Kidney (tissue), 14 donors: ENCODE data around the gene GPI. TPM values are rescaled to one million over a fixed set of nuclear protein-coding genes. Genes with fewer than 3 reads are reported as not detected.

Experiments used
- DNase-seq, 5 donors: peaks; one replicate each; pipeline ENCODE4 v3.0.0-alpha.2; 2013 to 2020
- FAIRE-seq: peaks from 2 replicates; lab custom pipeline; 2012; peaks lifted over from hg19 to GRCh38; lab: Jason Lieb, UNC
- H3K27ac ChIP-seq, 2 donors: one replicate each; pipeline ENCODE4 v1.7.0; 2013; ENCODE audit warnings: low read depth in 2 of 2, low read length in 2 of 2, inconsistent platforms in 1 of 2
- H3K27me3 ChIP-seq: one replicate; pipeline ENCODE4 v1.7.1; 2013; ENCODE audit warnings: low read length, inconsistent platforms; ENCODE audit not compliant: control insufficient read depth, insufficient read depth
- H3K36me3 ChIP-seq, 3 donors: one replicate each; pipeline versions ENCODE4 v1.7.0 to v1.7.1; 2013; ENCODE audit warnings: low read length in 3 of 3, control low read depth in 1 of 3, inconsistent platforms in 1 of 3; ENCODE audit not compliant: insufficient read depth in 3 of 3, control insufficient read depth in 2 of 3
- H3K4me1 ChIP-seq, 3 donors: one replicate each; pipeline versions ENCODE4 v1.7.0 to v1.7.1; 2013; ENCODE audit warnings: low read length in 3 of 3, inconsistent platforms in 1 of 3, low read depth in 1 of 3; ENCODE audit not compliant: control insufficient read depth in 2 of 3, insufficient read depth in 2 of 3
- H3K4me3 ChIP-seq, 3 donors: one replicate each; pipeline versions ENCODE4 v1.7.0 to v1.8.1; 2013; ENCODE audit warnings: low read length in 3 of 3, control low read depth in 1 of 3, inconsistent platforms in 1 of 3
- H3K9ac ChIP-seq, 3 donors: one replicate each; pipeline versions ENCODE4 v1.7.0 to v1.7.1; 2013; ENCODE audit warnings: low read length in 3 of 3, control low read depth in 1 of 3, inconsistent platforms in 1 of 3
- H3K9me3 ChIP-seq, 3 donors: one replicate each; pipeline versions ENCODE4 v1.7.0 to v1.7.1; 2013; ENCODE audit warnings: low read length in 3 of 3, control low read depth in 1 of 3, inconsistent platforms in 1 of 3; ENCODE audit not compliant: control insufficient read depth in 2 of 3, insufficient read depth in 1 of 3
- CTCF ChIP-seq: IDR thresholded peaks from 3 replicates; pipeline ENCODE4 v1.5.1; 2012; ENCODE audit warnings: mild to moderate bottlenecking, moderate library complexity, borderline replicate concordance; ENCODE audit not compliant: insufficient read depth; ENCODE audit errors: extremely low read depth
- intact Hi-C: fragments of 100-400 bp; cut with DNase I; formaldehyde crosslinking; loops from one replicate; pipeline ENCODE4 v1.11.1; 2022
- polyA plus RNA-seq: library from polyadenylated mRNA; stranded (reverse); fragments of 350-450 nt; fragmentation: Illumina TruSeq; extraction: RNeasy Lipid Tissue Mini Kit (QIAGEN cat#74804); gene quantifications from one replicate; pipeline ENCODE4 v1.2.3, GENCODE V29; 2014; ENCODE audit warnings: low read depth, low replicate concordance; ENCODE audit not compliant: insufficient read depth
- total RNA-seq: library from RNA; stranded (reverse); fragmentation: NEBNext Ultra II Directional; extraction: Animal tissue kit (Norgen Biotek cat#: 25700); gene quantifications from one replicate; pipeline ENCODE4 v1.2.1, GENCODE V29; 2021
- donor health status: control.
- donor health status: control.
- donor health status: control.
- donor health status: control.
- donor health status: control.
- donor health status: DM: yes; HTN: yes; CAD: no.
- donor health status: Normal renal cell carcinoma (clear cell type).

The GPI gene
- total and polyA plus RNA-seq, 2 donors from 2014 or later, result 257 to 315 TPM

- TF ChIP-seq CTCF, result no peak
- H3K4me3 ChIP-seq, result no peak overlapping the region
- H3K9me3 ChIP-seq, result no peaks in the 10 kb centered on the region
- FAIRE-seq (no peak), DNase-seq (no peak)
- no peak overlapping the region for H3K9ac ChIP-seq
- no peaks in the 10 kb centered on the region for H3K4me1 ChIP-seq
- H3K27ac ChIP-seq, result no peak overlapping the region
- intact Hi-C loops, result no loop called here
- no peaks in the 10 kb centered on the region for H3K27me3 ChIP-seq
- H3K36me3 ChIP-seq, result peaks cover 0 to 19% (median 4%) of the 10 kb centered on the region in 3 donors
Observed at GRCh38 chr19:34411216-34411615, 46.2 kb downstream of the GPI start.

- intact Hi-C loops, result no loop called here
- Histone ChIP-seq H3K36me3 (peaks cover 0 to 16% (median 2%) of the 10 kb centered on the region in 3 donors), H3K4me1 (no peaks in the 10 kb centered on the region), H3K27me3 (no peaks in the 10 kb centered on the region), H3K4me3 (no peak overlapping the region), H3K9ac (no peak overlapping the region), H3K27ac (no peak overlapping the region), H3K9me3 (no peaks in the 10 kb centered on the region)
- FAIRE-seq (no peak), DNase-seq (no peak)
- TF ChIP-seq CTCF, result no peak
Observed at GRCh38 chr19:34416021-34416545, 51.1 kb downstream of the GPI start.

- intact Hi-C loops, result no loop called here
- Histone ChIP-seq H3K4me1 (no peaks in the 10 kb centered on the region), H3K9me3 (no peaks in the 10 kb centered on the region), H3K4me3 (no peak overlapping the region), H3K27me3 (no peaks in the 10 kb centered on the region), H3K27ac (no peak overlapping the region), H3K36me3 (peaks cover 0 to 16% (median 2%) of the 10 kb centered on the region in 3 donors), H3K9ac (no peak overlapping the region)
- DNase-seq, result no peak
- FAIRE-seq, result no peak
- TF ChIP-seq CTCF, result no peak
Observed at GRCh38 chr19:34418300-34418699, 53.3 kb downstream of the GPI start.
